Measurements from ENCODE around the gene ROBO1. TPM values are rescaled to one million over a fixed set of nuclear protein-coding genes. Genes with fewer than 3 reads are reported as not detected.
"Not testable (repeated sequence)": the region's sequence is repeated elsewhere in the genome, so short reads cannot be mapped to it uniquely, and the experiment has no call there.

Gene ROBO1
- total RNA-seq, 1 experiment from 2014 or later, result 33.9 TPM

DNA sequence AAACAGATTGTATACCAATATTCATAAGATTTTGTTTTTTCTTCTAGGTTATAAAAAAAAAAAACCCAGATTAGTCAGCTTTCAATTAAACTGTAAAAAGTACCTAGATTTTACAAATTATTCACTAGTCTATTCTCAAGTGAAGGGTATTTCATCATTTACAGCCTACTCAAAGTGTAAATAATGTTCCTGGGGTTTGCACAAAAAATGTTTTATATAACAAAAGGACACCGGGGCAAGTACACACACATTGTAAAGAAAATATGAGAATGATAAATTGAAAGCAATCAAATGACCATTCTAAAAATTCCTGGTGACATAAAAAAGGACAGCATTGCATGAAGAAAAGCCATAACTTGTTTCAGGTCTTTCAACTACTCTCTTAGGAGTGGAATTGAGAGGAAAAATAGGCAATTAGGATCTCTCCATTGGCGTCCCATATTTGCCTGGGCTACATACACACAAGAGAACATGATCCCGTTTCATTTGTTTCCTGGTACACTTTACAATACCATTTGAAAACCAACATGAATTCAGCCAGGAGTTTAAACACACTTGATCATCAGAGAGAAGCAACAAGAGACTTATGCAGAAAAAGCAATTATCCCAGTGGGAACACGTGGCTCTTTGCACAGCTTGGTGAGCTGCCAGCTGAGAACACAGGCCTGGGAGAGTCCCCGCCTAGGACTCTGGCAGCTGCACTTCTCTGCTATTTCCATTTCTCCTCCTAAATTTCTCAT is 1039.2 kb downstream of the ROBO1 start:
- Mint-ChIP-seq H3K4me3 (ENCODE audit: low read depth, unreplicated experiment) (no peak overlapping the region), H3K9me3 (ENCODE audit: low read depth, unreplicated experiment) (no peaks in the 10 kb centered on the region), H3K27ac (ENCODE audit: unreplicated experiment) (no peak overlapping the region), H3K27me3 (ENCODE audit: unreplicated experiment) (no peaks in the 10 kb centered on the region), H3K36me3 (ENCODE audit: insufficient read depth, unreplicated experiment) (no peaks in the 10 kb centered on the region), H3K4me1 (ENCODE audit: low read depth, unreplicated experiment) (peaks cover 8% of the 10 kb centered on the region)
- intact Hi-C loops (cut with micrococcal nuclease; ENCODE audit: unreplicated experiment), result no loop called here
- CTCF ChIA-PET, result no interaction called here
- no peak for DNase-seq
- TF ChIP-seq, protein P1, sequence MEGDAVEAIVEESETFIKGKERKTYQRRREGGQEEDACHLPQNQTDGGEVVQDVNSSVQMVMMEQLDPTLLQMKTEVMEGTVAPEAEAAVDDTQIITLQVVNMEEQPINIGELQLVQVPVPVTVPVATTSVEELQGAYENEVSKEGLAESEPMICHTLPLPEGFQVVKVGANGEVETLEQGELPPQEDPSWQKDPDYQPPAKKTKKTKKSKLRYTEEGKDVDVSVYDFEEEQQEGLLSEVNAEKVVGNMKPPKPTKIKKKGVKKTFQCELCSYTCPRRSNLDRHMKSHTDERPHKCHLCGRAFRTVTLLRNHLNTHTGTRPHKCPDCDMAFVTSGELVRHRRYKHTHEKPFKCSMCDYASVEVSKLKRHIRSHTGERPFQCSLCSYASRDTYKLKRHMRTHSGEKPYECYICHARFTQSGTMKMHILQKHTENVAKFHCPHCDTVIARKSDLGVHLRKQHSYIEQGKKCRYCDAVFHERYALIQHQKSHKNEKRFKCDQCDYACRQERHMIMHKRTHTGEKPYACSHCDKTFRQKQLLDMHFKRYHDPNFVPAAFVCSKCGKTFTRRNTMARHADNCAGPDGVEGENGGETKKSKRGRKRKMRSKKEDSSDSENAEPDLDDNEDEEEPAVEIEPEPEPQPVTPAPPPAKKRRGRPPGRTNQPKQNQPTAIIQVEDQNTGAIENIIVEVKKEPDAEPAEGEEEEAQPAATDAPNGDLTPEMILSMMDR (IDR thresholded peaks at IDR 0.05; ENCODE audit: unreplicated experiment), result no peak
- no TSS peak for BruUV-seq (replicated peaks)

DNA sequence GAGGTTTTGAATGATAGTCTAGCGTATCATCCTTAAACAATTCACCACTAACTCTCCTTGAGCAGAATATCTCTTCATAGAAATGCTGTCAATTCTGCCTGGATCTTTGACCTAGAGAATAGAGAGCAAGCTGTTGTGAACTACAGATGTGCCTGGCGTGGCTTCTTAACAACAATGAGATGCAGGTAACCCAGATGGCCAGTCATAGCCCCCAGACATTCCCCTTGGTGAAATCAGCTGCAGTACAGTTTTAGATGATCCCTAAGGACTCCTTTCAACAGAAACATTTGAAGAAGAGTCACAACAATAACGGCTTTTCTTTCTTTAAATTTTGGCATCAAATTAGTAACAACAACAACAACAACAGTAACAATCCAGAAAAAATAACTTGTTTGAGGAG is 1041.3 kb downstream of the ROBO1 start:
- Mint-ChIP-seq H3K27me3 (ENCODE audit: unreplicated experiment) (no peaks in the 10 kb centered on the region), H3K4me1 (ENCODE audit: low read depth, unreplicated experiment) (peaks cover 8% of the 10 kb centered on the region), H3K9me3 (ENCODE audit: low read depth, unreplicated experiment) (no peaks in the 10 kb centered on the region), H3K36me3 (ENCODE audit: insufficient read depth, unreplicated experiment) (no peaks in the 10 kb centered on the region), H3K4me3 (ENCODE audit: low read depth, unreplicated experiment) (no peak overlapping the region), H3K27ac (ENCODE audit: unreplicated experiment) (no peak overlapping the region)
- no TSS peak for BruUV-seq (replicated peaks)
- no peak for DNase-seq
- TF ChIP-seq, protein P1 (IDR thresholded peaks at IDR 0.05; ENCODE audit: unreplicated experiment), result no peak
- CTCF ChIA-PET, result no interaction called here
- intact Hi-C loops (cut with micrococcal nuclease; ENCODE audit: unreplicated experiment), result no loop called here

DNA sequence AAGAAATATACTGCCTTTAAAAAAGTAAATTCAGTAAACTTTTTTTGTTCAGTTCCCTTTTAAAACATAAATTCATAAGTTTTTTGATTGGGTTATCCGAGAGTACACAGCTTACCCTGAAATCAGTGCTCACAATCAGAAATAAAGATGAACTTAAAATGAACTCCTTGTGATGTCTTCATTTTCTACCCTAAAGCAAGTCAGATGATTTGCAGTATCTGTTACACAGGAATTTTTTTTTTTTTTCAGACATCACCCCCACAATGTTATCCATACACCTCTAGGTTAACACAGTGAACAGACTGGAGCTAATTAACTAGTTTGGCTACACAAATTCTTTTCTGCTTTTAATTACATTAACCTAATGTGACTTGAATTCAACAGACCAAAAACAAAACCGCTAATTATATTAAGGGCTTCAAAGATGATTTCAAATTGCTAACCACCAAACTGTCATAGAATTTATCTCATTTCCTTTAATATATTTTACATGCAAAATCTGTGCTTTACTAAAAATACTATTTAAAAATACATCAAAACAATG is 1042.0 kb downstream of the ROBO1 start:
- H3K27me3 Mint-ChIP-seq (ENCODE audit: unreplicated experiment), result no peaks in the 10 kb centered on the region
- peaks cover 8% of the 10 kb centered on the region for H3K4me1 Mint-ChIP-seq (ENCODE audit: low read depth, unreplicated experiment)
- no peak overlapping the region for H3K27ac Mint-ChIP-seq (ENCODE audit: unreplicated experiment)
- DNase-seq, result no peak
- no TSS peak for BruUV-seq (replicated peaks)
- intact Hi-C loops (cut with micrococcal nuclease; ENCODE audit: unreplicated experiment), result no loop called here
- TF ChIP-seq, protein P1 (IDR thresholded peaks at IDR 0.05; ENCODE audit: unreplicated experiment), result no peak
- CTCF ChIA-PET, result no interaction called here
- no peak overlapping the region for H3K4me3 Mint-ChIP-seq (ENCODE audit: low read depth, unreplicated experiment)
- no peaks in the 10 kb centered on the region for H3K9me3 Mint-ChIP-seq (ENCODE audit: low read depth, unreplicated experiment)
- no peaks in the 10 kb centered on the region for H3K36me3 Mint-ChIP-seq (ENCODE audit: insufficient read depth, unreplicated experiment)

DNA sequence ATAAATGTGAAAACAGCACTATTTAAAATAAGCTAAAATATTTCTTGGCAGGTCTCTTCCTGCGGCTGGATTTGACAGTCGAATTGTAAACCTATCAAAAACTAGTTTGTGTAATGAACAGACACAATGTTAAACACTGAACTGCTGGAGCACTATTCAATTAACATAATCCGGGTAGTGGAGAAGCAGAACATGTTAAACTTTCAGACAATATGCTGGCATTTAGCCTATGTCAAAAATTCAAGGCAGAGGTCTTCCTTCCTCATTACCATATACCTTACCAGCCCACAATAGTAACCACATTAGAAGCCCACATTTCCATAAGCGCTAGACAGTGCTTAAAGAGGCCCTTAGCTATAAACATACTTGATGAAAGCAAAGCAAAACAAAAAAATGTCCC is 1042.9 kb downstream of the ROBO1 start:
- CTCF ChIA-PET, result interaction anchor here (0.6 kb wide), 1 partner anchor 117 kb away, joined by 3 read pairs; no protein-coding TSS in a partner anchor
- H3K36me3 Mint-ChIP-seq (ENCODE audit: insufficient read depth, unreplicated experiment), result no peaks in the 10 kb centered on the region
- intact Hi-C loops (cut with micrococcal nuclease; ENCODE audit: unreplicated experiment), result no loop called here
- no peaks in the 10 kb centered on the region for H3K27me3 Mint-ChIP-seq (ENCODE audit: unreplicated experiment)
- TF ChIP-seq, protein P1 (IDR thresholded peaks at IDR 0.05; ENCODE audit: unreplicated experiment), result no peak
- no peak overlapping the region for H3K27ac Mint-ChIP-seq (ENCODE audit: unreplicated experiment)
- no peaks in the 10 kb centered on the region for H3K9me3 Mint-ChIP-seq (ENCODE audit: low read depth, unreplicated experiment)
- no peak for DNase-seq
- peaks cover 8% of the 10 kb centered on the region for H3K4me1 Mint-ChIP-seq (ENCODE audit: low read depth, unreplicated experiment)
- no peak overlapping the region for H3K4me3 Mint-ChIP-seq (ENCODE audit: low read depth, unreplicated experiment)
- no TSS peak for BruUV-seq (replicated peaks)

DNA sequence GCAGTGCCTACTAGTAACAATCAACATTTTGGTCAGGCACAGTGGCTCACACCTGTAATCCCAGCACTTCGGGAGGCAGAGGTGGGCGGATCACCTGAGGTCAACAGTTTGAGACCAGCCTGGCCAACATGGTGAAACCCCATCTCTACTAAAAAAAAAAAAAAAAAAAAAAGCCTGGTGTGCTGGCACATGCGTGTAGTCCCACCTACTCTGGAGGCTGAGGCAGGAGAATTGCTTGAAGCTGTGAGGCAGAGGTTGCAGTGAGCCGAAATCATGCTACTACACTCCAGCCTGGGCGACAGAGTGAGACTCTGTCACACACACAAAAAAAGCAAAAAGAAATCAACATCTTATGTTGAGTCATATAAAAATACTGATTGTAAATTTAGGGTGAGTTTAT is 1043.4 kb downstream of the ROBO1 start:
- H3K4me3 Mint-ChIP-seq (ENCODE audit: low read depth, unreplicated experiment); H3K27me3 Mint-ChIP-seq (ENCODE audit: unreplicated experiment); H3K9me3 Mint-ChIP-seq (ENCODE audit: low read depth, unreplicated experiment); CTCF ChIA-PET; DNase-seq; H3K4me1 Mint-ChIP-seq (ENCODE audit: low read depth, unreplicated experiment); BruUV-seq (replicated peaks); H3K27ac Mint-ChIP-seq (ENCODE audit: unreplicated experiment); intact Hi-C loops (cut with micrococcal nuclease; ENCODE audit: unreplicated experiment); H3K36me3 Mint-ChIP-seq (ENCODE audit: insufficient read depth, unreplicated experiment): not testable (repeated sequence)
